Measurements from ENCODE around the gene STON1.

GRCh38 chr2:48545244-48545643 lies 15.3 kb downstream of the STON1 start:
- TF ChIP-seq POLR2AphosphoS5 (IDR thresholded peaks at IDR 0.05; ENCODE audit: low read depth, low read length): no peak
- no peak for TF ChIP-seq POLR2A (IDR thresholded peaks at IDR 0.05; ENCODE audit: low read depth, low read length)
- no peak for TF ChIP-seq SPI1 (IDR thresholded peaks at IDR 0.05; ENCODE audit: low read depth, low read length)
- no peak for TF ChIP-seq TAF1 (IDR thresholded peaks at IDR 0.05; ENCODE audit: low read depth, low read length)
- no peak for TF ChIP-seq PAX5 (IDR thresholded peaks at IDR 0.05; ENCODE audit: insufficient read depth, low read length, severe bottlenecking)

All from GM12891 (cell line).